Inflammatory macrophage (primary cell): ENCODE data around the gene SERPING1.

Experiments used
- DNase-seq, 2 donors: peaks; one replicate each; pipeline ENCODE4 v3.0.0-alpha.2; 2020 to 2022

SERPING1 gene

DNA sequence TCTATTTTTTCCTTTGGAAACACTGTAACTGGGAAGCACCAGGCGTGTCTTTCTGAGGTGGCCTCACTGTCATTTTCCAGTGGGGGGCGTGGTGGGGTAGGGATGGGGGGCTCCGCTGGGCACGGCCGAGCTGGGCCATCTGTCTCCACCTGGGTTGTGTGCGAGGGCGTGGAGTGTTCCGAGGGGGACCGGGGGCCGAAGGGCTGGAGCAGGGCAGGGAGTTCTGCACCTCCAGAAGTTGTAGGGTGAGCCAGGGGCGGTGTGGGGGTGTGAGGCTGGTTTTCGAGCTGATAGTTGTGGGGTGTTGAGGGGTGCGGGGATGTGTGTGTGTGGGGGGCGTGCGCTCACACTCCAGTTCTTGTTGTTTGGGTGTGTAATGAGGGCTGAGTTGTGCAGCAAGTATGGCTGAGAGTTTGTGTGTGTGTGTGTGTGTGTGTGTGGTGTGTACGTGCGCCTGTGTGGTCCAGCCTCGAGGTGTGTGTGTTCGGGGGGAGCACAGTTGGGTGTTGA is 41.4 kb downstream of the SERPING1 start:
- no peak for DNase-seq

GRCh38 chr11:57639321-57640067 is 42.0 kb downstream of the SERPING1 start:
- no peak for DNase-seq

- no peak for DNase-seq
Observed at GRCh38 chr11:57640068-57640800, 42.7 kb downstream of the SERPING1 start.

GRCh38 chr11:57641011-57641807 is 43.7 kb downstream of the SERPING1 start:
- peak; percentile 66 to 68 for DNase-seq

DNA sequence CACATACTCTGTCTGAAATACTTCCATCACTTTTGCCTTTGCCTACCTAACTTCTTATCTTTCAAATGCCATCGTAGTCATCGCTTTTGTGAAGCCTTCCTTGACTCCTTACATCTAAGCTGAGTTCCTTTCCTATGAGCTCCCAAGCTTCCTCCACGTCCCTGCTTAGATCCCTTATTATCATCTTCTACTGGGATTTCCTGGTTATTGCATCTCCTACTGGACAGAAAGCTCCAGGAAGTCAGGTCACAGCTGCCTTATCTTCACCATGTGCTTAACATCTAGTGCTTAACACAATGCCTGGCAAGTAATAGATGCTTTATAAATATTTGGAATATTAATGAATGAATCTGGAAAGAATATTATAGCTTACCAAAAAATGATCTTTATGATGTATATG is 46.3 kb downstream of the SERPING1 start:
- DNase-seq: no peak

GRCh38 chr11:57644748-57645688 is 47.5 kb downstream of the SERPING1 start:
- DNase-seq: peak; percentile 70 to 75

DNA sequence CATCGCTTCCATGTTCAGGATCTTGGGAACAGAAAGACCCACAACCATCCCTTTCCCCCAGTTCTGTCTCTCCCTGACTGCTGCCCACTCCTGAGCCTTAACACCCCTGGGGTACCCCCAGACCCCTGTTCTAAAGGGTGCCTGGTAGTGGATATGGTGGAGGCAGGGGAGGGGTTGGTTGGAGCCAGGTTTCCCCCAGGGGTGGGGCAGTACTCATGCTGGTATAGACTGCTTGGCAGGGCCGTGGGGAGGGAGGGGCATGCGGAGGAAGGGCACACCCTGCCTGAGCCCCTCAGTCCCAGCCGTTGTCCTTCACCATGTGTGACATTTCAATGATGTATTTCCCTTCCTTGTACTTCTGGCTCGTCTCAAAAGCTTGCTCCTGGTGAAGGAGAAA is 48.2 kb downstream of the SERPING1 start:
- no peak for DNase-seq

DNA sequence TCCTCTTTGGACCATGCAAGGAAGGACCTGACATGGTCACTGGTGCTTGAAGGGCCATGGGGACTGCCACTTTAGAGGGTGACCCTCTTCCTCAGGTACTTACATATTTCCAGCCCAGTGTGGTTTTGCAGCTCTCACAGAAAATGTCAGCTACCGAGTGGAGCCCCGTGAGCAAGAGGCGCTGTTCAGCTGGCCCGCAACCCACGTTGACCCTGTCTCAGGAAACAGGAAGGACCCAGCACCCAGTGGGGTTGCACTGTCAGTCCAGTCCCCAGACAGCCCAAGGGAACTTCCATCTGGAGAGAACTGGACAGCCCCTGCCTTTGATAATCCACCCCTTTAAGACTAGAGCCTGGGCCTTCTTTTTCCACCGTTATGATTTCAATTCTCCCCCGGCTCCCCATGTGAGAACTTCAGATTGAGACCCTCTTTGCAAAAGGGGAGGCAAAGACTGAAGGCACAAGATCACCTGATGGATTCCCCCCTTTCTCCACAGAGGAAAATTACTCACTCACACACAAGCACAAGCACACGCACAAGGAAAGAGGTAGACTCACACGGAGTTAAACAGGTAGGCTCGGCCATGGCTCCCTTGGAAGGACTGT is 48.8 kb downstream of the SERPING1 start:
- DNase-seq: peak; percentile 66 to 91

DNA sequence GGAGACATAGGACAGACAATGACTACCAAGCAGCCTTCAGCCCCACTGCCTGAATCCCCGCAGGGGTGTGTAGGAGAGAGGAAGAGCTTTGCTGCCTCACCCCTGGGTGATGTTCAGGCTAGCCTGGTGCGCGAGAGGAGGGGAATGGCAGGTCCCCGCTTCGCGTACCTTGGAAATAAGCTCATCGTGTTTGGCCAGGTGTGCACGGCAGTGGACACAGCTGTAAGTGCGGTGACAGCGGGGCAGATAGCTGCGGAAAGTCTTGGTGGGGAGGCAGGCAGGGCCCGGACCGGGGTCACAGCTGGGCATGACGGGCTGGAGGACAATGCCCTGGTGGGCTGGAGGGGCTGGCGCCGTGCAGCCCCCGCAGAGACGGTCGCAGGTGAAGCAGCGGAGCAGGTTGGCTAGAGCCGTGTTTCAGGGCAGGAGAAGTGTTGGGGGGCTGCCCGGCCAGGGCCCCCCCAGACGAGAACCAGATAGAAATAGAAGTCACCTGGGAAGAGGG is 49.4 kb downstream of the SERPING1 start:
- DNase-seq: no peak

GRCh38 chr11:57647372-57647771 is 49.9 kb downstream of the SERPING1 start:
- DNase-seq: no peak

DNA sequence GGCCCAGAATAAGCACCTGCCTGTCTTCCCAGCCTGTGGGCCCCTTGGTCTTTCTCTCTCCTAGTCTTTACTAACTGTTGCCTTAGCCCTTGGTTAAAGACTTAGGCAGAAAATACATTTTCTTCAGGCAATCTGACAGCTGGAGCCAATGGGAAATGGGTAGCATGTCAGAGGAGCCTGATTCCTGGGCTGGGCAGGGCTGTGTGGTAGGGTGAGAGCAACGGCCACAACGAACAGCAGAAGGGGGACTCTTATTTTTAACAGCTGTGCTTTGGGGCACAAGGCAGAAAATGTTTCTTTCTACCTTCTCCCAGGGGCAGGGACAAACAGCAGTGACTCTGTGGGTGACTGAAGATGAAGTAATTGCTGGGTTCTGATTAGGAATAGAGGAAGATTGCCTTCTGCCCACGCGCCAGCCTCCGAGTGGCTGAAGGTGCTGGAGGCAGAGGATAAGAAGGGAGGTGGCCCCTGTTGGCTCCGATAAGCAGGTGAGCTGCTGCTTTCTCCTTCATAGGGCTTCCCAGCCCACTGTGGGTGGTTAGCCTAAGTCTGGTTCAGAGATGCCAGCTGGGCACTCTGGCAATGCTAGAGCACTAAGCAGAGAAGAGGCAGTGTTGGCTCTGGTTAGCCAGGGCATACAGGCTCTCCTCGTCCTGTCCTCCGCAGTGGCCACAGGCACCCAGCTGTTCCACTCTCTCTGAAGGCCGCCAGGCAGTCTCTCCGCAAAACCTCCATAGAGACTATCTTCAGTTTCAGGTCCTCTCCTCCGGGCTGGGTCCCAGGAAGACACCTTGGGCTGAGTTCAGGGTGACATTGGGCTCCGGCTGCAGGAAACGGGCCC is 50.7 kb downstream of the SERPING1 start:
- peak; percentile 66 to 87 for DNase-seq

- DNase-seq: peak in 1 of 2 donors; percentile 38
Observed at GRCh38 chr11:57648801-57649735, 51.6 kb downstream of the SERPING1 start.

- DNase-seq: peak; percentile 38 to 73
Observed at GRCh38 chr11:57649826-57650738, 52.6 kb downstream of the SERPING1 start, which contains the start of gene YPEL4. Gene YPEL4 (minus strand): TSS chr11:57649912. CDS start chr11:57647107, 2,805 bp downstream.

DNA sequence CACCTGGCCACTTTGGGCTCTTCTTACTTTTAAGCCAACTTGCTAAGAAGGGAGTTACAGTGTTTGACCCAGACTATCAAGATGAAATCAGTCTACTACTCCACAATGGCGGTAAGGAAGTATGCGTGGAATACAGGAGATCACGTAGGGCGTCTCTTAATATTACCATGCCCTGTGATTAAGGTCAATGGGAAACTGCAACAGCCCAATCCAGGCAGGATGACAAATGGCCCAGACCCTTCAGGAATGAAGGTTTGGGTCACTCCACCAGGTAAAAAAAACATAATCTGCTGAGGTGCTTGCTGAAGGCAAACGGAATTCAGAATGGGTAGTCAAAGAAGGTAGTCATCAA is 53.2 kb downstream of the SERPING1 start:
- DNase-seq: no peak

DNA sequence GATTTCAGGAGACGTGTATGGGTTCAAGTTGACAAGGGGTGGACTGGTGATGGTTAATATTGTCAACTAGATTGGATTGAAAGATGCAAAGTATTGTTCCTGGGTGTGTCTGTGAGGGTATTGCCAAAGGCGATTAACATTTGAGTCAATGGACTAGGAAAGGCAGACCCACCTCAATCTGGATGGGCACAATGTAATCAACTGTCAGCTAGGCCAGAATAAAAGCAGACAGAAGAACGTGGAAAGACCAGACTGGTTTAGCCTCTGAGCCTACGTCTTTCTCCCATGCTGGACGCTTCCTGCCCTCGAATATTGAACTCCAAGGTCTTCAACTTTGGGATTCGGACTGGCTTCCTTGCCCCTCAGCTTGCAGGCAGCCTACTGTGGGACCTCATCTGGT is 53.9 kb downstream of the SERPING1 start:
- DNase-seq: no peak

GRCh38 chr11:57652230-57652629 is 54.7 kb downstream of the SERPING1 start:
- DNase-seq: peak in 1 of 2 donors; percentile 30

- DNase-seq: no peak
Observed at GRCh38 chr11:57652662-57653061, 55.2 kb downstream of the SERPING1 start.

GRCh38 chr11:57653163-57653562 is 55.7 kb downstream of the SERPING1 start:
- no peak for DNase-seq
